ENCODE measurements around the gene PRDX5.

Gene PRDX5

GRCh38 chr11:64352099-64352994, 34.4 kb downstream of the PRDX5 start:
- POLR2A ChIA-PET (ENCODE audit: low non-redundant PET): interaction anchor here (0.8 to 1.9 kb wide), 2 partner anchors 10 to 34 kb away, joined by 3 to 9 read pairs; partner anchors contain the start of genes PRDX5 and TRMT112
- DNase-seq (ENCODE audit: low spot score): no peak
- CTCF ChIA-PET: interaction anchor here (0.6 to 4.9 kb wide), 6 partner anchors 8 to 1692 kb away, joined by 3 to 34 read pairs (median 4); partner anchors contain the start of gene PLCB3

GRCh38 chr11:64352995-64353714, 35.2 kb downstream of the PRDX5 start:
- no peak for DNase-seq (ENCODE audit: low spot score)
- no peak for TF ChIP-seq CTCF (conservative IDR thresholded peaks at IDR 0.05; ENCODE audit: low read depth)
- ChIA-PET CTCF (interaction anchor here (0.7 to 4.9 kb wide), 6 partner anchors 9 to 193 kb away, joined by 3 to 34 read pairs (median 4); partner anchors contain the start of genes PRDX5 and TRMT112), POLR2A (ENCODE audit: low non-redundant PET) (interaction anchor here (0.8 to 1.9 kb wide), 2 partner anchors 11 to 35 kb away, joined by 3 to 9 read pairs; partner anchors contain the start of genes PRDX5 and TRMT112)
- peak overlapping the region; percentile 52 for H3K27ac ChIP-seq

More at GRCh38 chr11:64352099-64352994, 34.4 kb downstream of the PRDX5 start:
- TF ChIP-seq CTCF (conservative IDR thresholded peaks at IDR 0.05; ENCODE audit: low read depth): no peak
- H3K27ac ChIP-seq: peak overlapping the region; percentile 92

- TF ChIP-seq CTCF (conservative IDR thresholded peaks at IDR 0.05; ENCODE audit: low read depth): no peak
- CTCF ChIA-PET: interaction anchor here (0.5 to 4.9 kb wide), 12 partner anchors 8 to 1652 kb away, joined by 3 to 34 read pairs (median 6); partner anchors contain the start of genes PRDX5 and TRMT112
- POLR2A ChIA-PET (ENCODE audit: low non-redundant PET): interaction anchor here (1.9 kb wide), 1 partner anchor 36 kb away, joined by 9 read pairs; the partner anchor contains the start of genes PRDX5 and TRMT112
- peak overlapping the region; percentile 52 for H3K27ac ChIP-seq
- no peak for DNase-seq (ENCODE audit: low spot score)
Measured at GRCh38 chr11:64353715-64354506, 36.0 kb downstream of the PRDX5 start.

- peak; percentile 81 for DNase-seq (ENCODE audit: low spot score)
- ChIA-PET CTCF (interaction anchor here (0.6 to 4.9 kb wide), 24 partner anchors 10 to 819 kb away, joined by 3 to 34 read pairs (median 5); partner anchors contain the start of genes PRDX5 and TRMT112), POLR2A (ENCODE audit: low non-redundant PET) (interaction anchor here (0.6 to 1.4 kb wide), 3 partner anchors 38 to 296 kb away, joined by 3 to 7 read pairs (median 3); partner anchors contain the start of genes PRDX5 and TRMT112)
- H3K27ac ChIP-seq: peak overlapping the region; percentile 98
- peak; percentile 90 for TF ChIP-seq CTCF (conservative IDR thresholded peaks at IDR 0.05; ENCODE audit: low read depth)
Measured at GRCh38 chr11:64355078-64355940, 37.4 kb downstream of the PRDX5 start.

Data from RWPE1 (cell line).